A549 (cell line): ENCODE measurements around the gene OSBPL2. TPM values are rescaled to one million over a fixed set of nuclear protein-coding genes. Genes with fewer than 3 reads are reported as not detected.

Experiments
- ATAC-seq, 2 experiments: fragments of 200-7000 bp in 1 of 2; fragments of >200 bp in 1 of 2; cut with Nextera tagmentation in 1 of 2; cut with Tn5 transposase in 1 of 2; 3 replicates each; pipeline versions ENCODE4 v1.8.0 to v1.9.1; 2018 to 2020; ENCODE audit warnings: mild to moderate bottlenecking in 1 of 2, moderate library complexity in 1 of 2
- CTCF ChIA-PET: fragments of 300-600 bp; sonication (Branson Sonifier 250); formaldehyde crosslinking; extraction: SDS; loops from one replicate; lab custom pipeline; 2021; ENCODE audit warnings: antibody characterized with exemption, inconsistent platforms; lab: Yijun Ruan, JAX
- POLR2A ChIA-PET: fragments of 350-600 bp; formaldehyde crosslinking; extraction: SDS; loops from one replicate; lab custom pipeline; 2021; ENCODE audit warnings: antibody characterized with exemption, inconsistent platforms; lab: Yijun Ruan, JAX
- DNase-seq, 2 experiments: peaks; one replicate each; pipeline versions ENCODE4 v3.0.0 to v3.0.0-alpha.2; 2011 to 2016; ENCODE audit warnings: low read depth in 1 of 2, low spot score in 1 of 2
- FAIRE-seq: peaks from 2 replicates; lab custom pipeline; 2011; peaks lifted over from hg19 to GRCh38; lab: Jason Lieb, UNC
- H3K27ac ChIP-seq, 2 experiments: fragments of >200 bp; sonication (Bioruptor Twin); formaldehyde crosslinking; 3 replicates each; pipeline ENCODE4 v1.5.1; 2016 to 2017
- H3K4me1 ChIP-seq: fragments of >200 bp; sonication (Bioruptor Twin); formaldehyde crosslinking; 3 replicates; pipeline ENCODE4 v1.6.1; 2016
- H3K4me2 ChIP-seq: fragments of >200 bp; sonication (Bioruptor Twin); formaldehyde crosslinking; 3 replicates; pipeline ENCODE4 v1.6.1; 2016
- H3K4me3 ChIP-seq: fragments of >200 bp; sonication (Bioruptor Twin); formaldehyde crosslinking; 3 replicates; pipeline ENCODE4 v1.5.1; 2016
- H3K9me3 ChIP-seq: fragments of >200 bp; sonication (Bioruptor Twin); formaldehyde crosslinking; 3 replicates; pipeline ENCODE4 v1.6.1; 2016
- BCL3 ChIP-seq: fragments of >200 bp; sonication (Bioruptor Twin); formaldehyde crosslinking; IDR thresholded peaks from 3 replicates; pipeline ENCODE4 v1.6.1; 2016
- CEBPB ChIP-seq, 2 experiments: fragments of >200 bp in 1 of 2; sonication (Bioruptor Twin) in 1 of 2; formaldehyde crosslinking in 1 of 2; IDR thresholded peaks; 2 replicates each; pipeline ENCODE4 v1.6.1; 2012 to 2016
- CHD2 ChIP-seq: fragments of 150-350 bp; IDR thresholded peaks from 2 replicates; pipeline ENCODE4 v1.6.1; 2014; ENCODE audit warnings: low read length; ENCODE audit not compliant: partially characterized antibody
- EHMT2 ChIP-seq: fragments of 200-600 bp; sonication (generic); IDR thresholded peaks from 2 replicates; pipeline ENCODE4 v1.6.1; 2016; ENCODE audit warnings: antibody characterized with exemption, low read depth, mild to moderate bottlenecking, moderate library complexity
- ELK1 ChIP-seq: fragments of 150-350 bp; IDR thresholded peaks from 2 replicates; pipeline ENCODE4 v1.6.1; 2014; ENCODE audit warnings: low read depth, mild to moderate bottlenecking, low read length
- FOXS1 ChIP-seq: fragments of 250-450 bp; sonication (Bioruptor Pico); IDR thresholded peaks from 2 replicates; pipeline ENCODE4 v1.5.0; 2020; ENCODE audit warnings: mild to moderate bottlenecking, moderate library complexity
- GATA3 ChIP-seq: IDR thresholded peaks from 2 replicates; pipeline ENCODE4 v1.6.1; 2012; ENCODE audit warnings: borderline replicate concordance
- HDAC2 ChIP-seq: fragments of 200-600 bp; sonication (generic); IDR thresholded peaks from 2 replicates; pipeline ENCODE4 v1.6.1; 2016
- HOXA7 ChIP-seq: fragments of 250-450 bp; sonication (Bioruptor Pico); IDR thresholded peaks from 2 replicates; pipeline ENCODE4 v1.5.0; 2020; ENCODE audit warnings: mild to moderate bottlenecking, moderate library complexity
- HOXB5 ChIP-seq: fragments of 250-450 bp; sonication (Bioruptor Pico); IDR thresholded peaks from 2 replicates; pipeline ENCODE4 v1.5.0; 2020; ENCODE audit warnings: mild to moderate bottlenecking, moderate library complexity
- JUNB ChIP-seq: fragments of >200 bp; sonication (Bioruptor Twin); formaldehyde crosslinking; IDR thresholded peaks from 2 replicates; pipeline ENCODE4 v1.6.1; 2016
- KDM1A ChIP-seq: fragments of 200-600 bp; sonication (generic); IDR thresholded peaks from 2 replicates; pipeline ENCODE4 v1.6.1; 2016; ENCODE audit warnings: low read depth, mild to moderate bottlenecking
- KDM5A ChIP-seq: fragments of 200-600 bp; sonication (generic); IDR thresholded peaks from 2 replicates; pipeline ENCODE4 v1.6.1; 2016; ENCODE audit warnings: antibody characterized with exemption, mild to moderate bottlenecking
- MAFK ChIP-seq: fragments of 450-650 bp; IDR thresholded peaks from 2 replicates; pipeline ENCODE4 v1.6.1; 2014; ENCODE audit not compliant: partially characterized antibody
- MAZ ChIP-seq: fragments of 150-350 bp; IDR thresholded peaks from 2 replicates; pipeline ENCODE4 v1.6.1; 2014; ENCODE audit warnings: antibody characterized with exemption, low read depth, low read length, borderline replicate concordance
- NFE2L2 ChIP-seq: fragments of 150-350 bp; conservative IDR thresholded peaks from 2 replicates; pipeline ENCODE4 v1.6.1; 2014; ENCODE audit warnings: low read length
- NPAS2 ChIP-seq: fragments of 250-450 bp; sonication (Bioruptor Pico); IDR thresholded peaks from 2 replicates; pipeline ENCODE4 v1.8.0; 2022; ENCODE audit warnings: mild to moderate bottlenecking, moderate library complexity, borderline replicate concordance
- NR3C1 ChIP-seq: fragments of >200 bp; sonication (Bioruptor Twin); formaldehyde crosslinking; IDR thresholded peaks from 3 replicates; pipeline ENCODE4 v1.6.1; 2017
- POLR2AphosphoS2 ChIP-seq: conservative IDR thresholded peaks from 2 replicates; pipeline ENCODE4 v1.6.1; 2012; ENCODE audit warnings: low read length, improper control_type of control experiment, inconsistent platforms
- RAD21 ChIP-seq, 2 experiments: fragments of >200 bp in 1 of 2; sonication (Bioruptor Twin) in 1 of 2; formaldehyde crosslinking in 1 of 2; IDR thresholded peaks in 1 of 2; conservative IDR thresholded peaks in 1 of 2; 2 replicates in 1 of 2; 3 replicates in 1 of 2; pipeline ENCODE4 v1.6.1; 2012 to 2018; ENCODE audit warnings: inconsistent platforms in 1 of 2
- RARB ChIP-seq: fragments of 250-450 bp; sonication (Bioruptor Pico); IDR thresholded peaks from 2 replicates; pipeline ENCODE4 v1.8.0; 2021; ENCODE audit warnings: mild to moderate bottlenecking, moderate library complexity
- RNF2 ChIP-seq: fragments of 200-600 bp; sonication (generic); IDR thresholded peaks from 2 replicates; pipeline ENCODE4 v1.6.1; 2016; ENCODE audit warnings: low read depth, mild to moderate bottlenecking, antibody characterized with exemption, moderate library complexity, borderline replicate concordance
- SMC3 ChIP-seq: fragments of >200 bp; sonication (Bioruptor Twin); formaldehyde crosslinking; IDR thresholded peaks from 3 replicates; pipeline ENCODE4 v1.6.1; 2018; ENCODE audit warnings: inconsistent platforms
- SREBF2 ChIP-seq: fragments of 450-650 bp; IDR thresholded peaks from 2 replicates; pipeline ENCODE4 v1.6.1; 2014; ENCODE audit warnings: mild to moderate bottlenecking, moderate library complexity
- USF2 ChIP-seq: fragments of 450-650 bp; IDR thresholded peaks from 2 replicates; pipeline ENCODE4 v1.6.1; 2014; ENCODE audit warnings: antibody characterized with exemption
- ZC3H11A ChIP-seq: fragments of 450-650 bp; IDR thresholded peaks from 2 replicates; pipeline ENCODE4 v1.6.1; 2014; ENCODE audit warnings: antibody characterized with exemption, mild to moderate bottlenecking
- ZSCAN20 ChIP-seq: fragments of 250-450 bp; sonication (Bioruptor Pico); IDR thresholded peaks from 2 replicates; pipeline ENCODE4 v1.8.0; 2022; ENCODE audit warnings: mild to moderate bottlenecking, moderate library complexity
- whole genome bisulfite sequencing: methylation state at CpG from one replicate; pipeline ENCODE4 v1.1.6; 2017; ENCODE audit errors: missing lambda C conversion rate; 5-methylcytosine and 5-hydroxymethylcytosine counted together
- polyA plus RNA-seq, 4 experiments: library from polyadenylated mRNA; depleted of rRNA in 3 of 4; stranded (reverse); fragments of >200 nt; fragmentation: RNase III in 1 of 4; extraction: RNeasy Plus Mini Kit Qiagen cat#74134 plus additional on column Dnase treatment in 1 of 4; gene quantifications; 2 replicates in 3 of 4; 3 replicates in 1 of 4; pipeline ENCODE4 v1.2.3, GENCODE V29; 2011 to 2017
- TF ChIP-seq, protein P1 (sequence below): IDR thresholded peaks from 2 replicates; pipeline ENCODE4 v1.6.1; 2012
- TF ChIP-seq, protein P2 (sequence below): fragments of >200 bp; sonication (Bioruptor Twin); formaldehyde crosslinking; IDR thresholded peaks from 3 replicates; pipeline ENCODE4 v1.5.1; 2016
- TF ChIP-seq, protein P3 (sequence below): fragments of >200 bp; sonication (Bioruptor Twin); formaldehyde crosslinking; IDR thresholded peaks from 2 replicates; pipeline ENCODE4 v1.6.1; 2016
- TF ChIP-seq, protein P4 (sequence below): IDR thresholded peaks from 2 replicates; pipeline ENCODE4 v1.6.1; 2012

Gene OSBPL2
- polyA plus RNA-seq, 2 of the 4 experiments (the other 2 are of a cell fraction): 14.6 to 14.8 TPM

- WGBS: 76% methylated on average over 14 of the region's 14 CpGs
- ChIA-PET POLR2A (no interaction called here), CTCF (no interaction called here)
- no peak overlapping the region for H3K4me3 ChIP-seq
- ATAC-seq (no peak), FAIRE-seq (no peak), DNase-seq (no peak)
- H3K4me1 ChIP-seq: no peaks in the 10 kb centered on the region
- no peak overlapping the region for H3K4me2 ChIP-seq
- no peak for TF ChIP-seq NFE2L2
- no peak for TF ChIP-seq EHMT2
- no peak for TF ChIP-seq KDM1A
- TF ChIP-seq HOXB5: no peak
- TF ChIP-seq, protein P1, sequence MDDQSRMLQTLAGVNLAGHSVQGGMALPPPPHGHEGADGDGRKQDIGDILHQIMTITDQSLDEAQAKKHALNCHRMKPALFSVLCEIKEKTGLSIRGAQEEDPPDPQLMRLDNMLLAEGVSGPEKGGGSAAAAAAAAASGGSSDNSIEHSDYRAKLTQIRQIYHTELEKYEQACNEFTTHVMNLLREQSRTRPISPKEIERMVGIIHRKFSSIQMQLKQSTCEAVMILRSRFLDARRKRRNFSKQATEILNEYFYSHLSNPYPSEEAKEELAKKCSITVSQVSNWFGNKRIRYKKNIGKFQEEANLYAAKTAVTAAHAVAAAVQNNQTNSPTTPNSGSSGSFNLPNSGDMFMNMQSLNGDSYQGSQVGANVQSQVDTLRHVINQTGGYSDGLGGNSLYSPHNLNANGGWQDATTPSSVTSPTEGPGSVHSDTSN: no peak
- TF ChIP-seq ELK1: no peak
- TF ChIP-seq MAFK: no peak
- TF ChIP-seq, protein P2, sequence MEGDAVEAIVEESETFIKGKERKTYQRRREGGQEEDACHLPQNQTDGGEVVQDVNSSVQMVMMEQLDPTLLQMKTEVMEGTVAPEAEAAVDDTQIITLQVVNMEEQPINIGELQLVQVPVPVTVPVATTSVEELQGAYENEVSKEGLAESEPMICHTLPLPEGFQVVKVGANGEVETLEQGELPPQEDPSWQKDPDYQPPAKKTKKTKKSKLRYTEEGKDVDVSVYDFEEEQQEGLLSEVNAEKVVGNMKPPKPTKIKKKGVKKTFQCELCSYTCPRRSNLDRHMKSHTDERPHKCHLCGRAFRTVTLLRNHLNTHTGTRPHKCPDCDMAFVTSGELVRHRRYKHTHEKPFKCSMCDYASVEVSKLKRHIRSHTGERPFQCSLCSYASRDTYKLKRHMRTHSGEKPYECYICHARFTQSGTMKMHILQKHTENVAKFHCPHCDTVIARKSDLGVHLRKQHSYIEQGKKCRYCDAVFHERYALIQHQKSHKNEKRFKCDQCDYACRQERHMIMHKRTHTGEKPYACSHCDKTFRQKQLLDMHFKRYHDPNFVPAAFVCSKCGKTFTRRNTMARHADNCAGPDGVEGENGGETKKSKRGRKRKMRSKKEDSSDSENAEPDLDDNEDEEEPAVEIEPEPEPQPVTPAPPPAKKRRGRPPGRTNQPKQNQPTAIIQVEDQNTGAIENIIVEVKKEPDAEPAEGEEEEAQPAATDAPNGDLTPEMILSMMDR: no peak
- no peak for TF ChIP-seq MAZ
- TF ChIP-seq HDAC2: no peak
- no peak for TF ChIP-seq NR3C1
- TF ChIP-seq, protein P3, sequence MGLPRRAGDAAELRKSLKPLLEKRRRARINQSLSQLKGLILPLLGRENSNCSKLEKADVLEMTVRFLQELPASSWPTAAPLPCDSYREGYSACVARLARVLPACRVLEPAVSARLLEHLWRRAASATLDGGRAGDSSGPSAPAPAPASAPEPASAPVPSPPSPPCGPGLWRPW: no peak
- no peak for TF ChIP-seq SREBF2
- TF ChIP-seq USF2: no peak
- no peak for TF ChIP-seq HOXA7 (CRISPR knock-in tag)
- no peak for TF ChIP-seq BCL3
- TF ChIP-seq JUNB: no peak
- no peak for TF ChIP-seq SMC3
- H3K9me3 ChIP-seq: no peaks in the 10 kb centered on the region
- no peak overlapping the region for H3K27ac ChIP-seq
Measured at GRCh38 chr20:62289131-62289530, 50.8 kb downstream of the OSBPL2 start.

DNA sequence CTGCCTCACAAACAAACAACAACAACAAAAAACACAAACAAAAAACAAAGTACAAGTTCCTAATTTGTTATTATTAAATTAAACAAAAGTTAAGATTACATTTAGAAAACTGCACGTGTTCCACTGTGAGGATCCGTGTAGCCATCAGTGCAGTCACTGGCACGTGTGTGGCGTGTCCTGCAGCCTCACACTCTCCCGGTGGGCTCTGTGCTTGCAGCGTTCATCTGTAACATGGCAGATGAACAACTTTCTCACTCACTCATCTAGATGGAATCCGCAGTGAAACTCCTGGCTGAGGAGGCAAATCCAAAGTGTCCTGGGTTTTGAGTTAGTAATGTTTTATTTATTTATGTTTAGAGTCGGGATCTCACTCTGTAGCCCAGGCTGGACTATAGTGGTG lies 51.6 kb downstream of the OSBPL2 start:
- no peak for DNase-seq
- H3K4me2 ChIP-seq: no peak overlapping the region
- TF ChIP-seq EHMT2 (no peak), NPAS2 (CRISPR knock-in tag) (no peak), ZSCAN20 (no peak), MAZ (no peak), RAD21 (conservative IDR thresholded peaks at IDR 0.05 in 1 of 2, IDR thresholded peaks at IDR 0.05 in 1 of 2) (no peak), CEBPB (IDR thresholded peaks at IDR 0.05) (no peak), SMC3 (no peak), RARB (CRISPR knock-in tag) (no peak), FOXS1 (CRISPR knock-in tag) (no peak), ZC3H11A (no peak), MAFK (no peak), KDM5A (no peak), CHD2 (no peak), POLR2AphosphoS2 (no peak), GATA3 (no peak), RNF2 (no peak)
- TF ChIP-seq, protein P1: no peak
- TF ChIP-seq, protein P4, sequence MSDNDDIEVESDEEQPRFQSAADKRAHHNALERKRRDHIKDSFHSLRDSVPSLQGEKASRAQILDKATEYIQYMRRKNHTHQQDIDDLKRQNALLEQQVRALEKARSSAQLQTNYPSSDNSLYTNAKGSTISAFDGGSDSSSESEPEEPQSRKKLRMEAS: no peak
- TF ChIP-seq, all 56 proteins: peak for 0
- H3K4me3 ChIP-seq: no peak overlapping the region
- H3K27ac ChIP-seq: no peak overlapping the region
- ChIA-PET POLR2A (no interaction called here), CTCF (interaction anchor here (2.7 kb wide), 1 partner anchor 11 kb away, joined by 10 read pairs; no protein-coding TSS in a partner anchor)
- ATAC-seq (no peak), FAIRE-seq (no peak)
- 92% methylated on average over 8 of the region's 8 CpGs for WGBS
- H3K9me3 ChIP-seq: no peaks in the 10 kb centered on the region
- no peaks in the 10 kb centered on the region for H3K4me1 ChIP-seq
